SW480 (cell line): ENCODE measurements around the gene SH3D19.

Experiments
- DNase-seq: peaks from one replicate; pipeline ENCODE4 v3.0.0-alpha.2; 2016; ENCODE audit warnings: low spot score

SH3D19 gene

DNA sequence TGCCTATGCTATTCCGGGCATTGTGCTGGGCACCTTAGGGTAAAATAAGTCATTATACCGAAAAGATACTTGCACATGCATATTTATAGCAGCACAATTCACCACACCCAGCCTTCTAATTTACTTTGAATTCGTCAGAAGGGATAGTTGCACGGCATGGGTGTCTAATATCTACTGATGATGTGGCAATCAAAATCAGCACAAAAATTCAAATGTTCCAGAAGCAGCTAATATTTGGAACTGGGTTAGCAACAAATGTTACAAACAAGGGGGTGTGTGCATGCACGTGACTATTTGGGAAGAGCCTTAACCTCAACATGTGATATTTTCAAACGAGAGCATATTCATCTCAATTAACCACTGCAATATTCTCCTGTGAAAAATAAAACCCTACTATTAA is 128.2 kb downstream of the SH3D19 start:
- DNase-seq = no peak

DNA sequence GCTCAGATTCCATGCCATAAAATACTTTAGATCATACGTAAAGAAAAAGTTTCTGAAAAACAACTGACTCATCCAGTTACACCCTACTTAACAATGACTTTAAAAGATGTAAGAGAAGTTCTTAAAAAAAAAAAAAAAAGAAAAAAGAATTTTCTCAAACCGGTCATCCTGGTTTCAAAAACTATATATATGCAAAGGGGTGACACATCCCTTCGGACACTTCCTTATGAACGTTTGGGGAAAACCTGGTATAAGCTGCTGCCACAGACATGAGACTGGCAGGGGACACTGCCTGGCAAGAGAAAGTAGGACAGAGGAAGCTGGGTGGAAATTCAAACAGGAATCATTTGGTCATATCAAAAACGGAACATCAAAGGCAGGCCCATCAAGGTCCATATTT is 129.6 kb downstream of the SH3D19 start:
- DNase-seq = no peak

DNA sequence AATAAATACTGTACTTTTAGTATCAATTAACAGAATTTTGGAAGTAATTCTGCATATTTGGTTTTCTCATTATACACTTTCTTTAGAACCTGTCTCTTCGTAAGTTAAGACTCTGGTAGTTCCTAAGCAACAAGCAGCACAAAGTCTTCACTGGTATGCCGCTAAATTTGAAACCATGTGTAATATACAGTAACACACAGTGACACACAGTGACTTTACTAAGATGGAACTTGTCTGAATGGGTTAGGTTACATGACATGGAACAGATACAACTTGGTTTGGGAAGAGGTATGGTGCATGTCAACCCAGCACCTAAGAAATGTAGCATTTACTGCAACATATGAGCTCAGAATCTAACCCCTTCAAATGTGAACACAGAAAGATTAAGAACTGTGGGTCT is 132.0 kb downstream of the SH3D19 start:
- DNase-seq = no peak

DNA sequence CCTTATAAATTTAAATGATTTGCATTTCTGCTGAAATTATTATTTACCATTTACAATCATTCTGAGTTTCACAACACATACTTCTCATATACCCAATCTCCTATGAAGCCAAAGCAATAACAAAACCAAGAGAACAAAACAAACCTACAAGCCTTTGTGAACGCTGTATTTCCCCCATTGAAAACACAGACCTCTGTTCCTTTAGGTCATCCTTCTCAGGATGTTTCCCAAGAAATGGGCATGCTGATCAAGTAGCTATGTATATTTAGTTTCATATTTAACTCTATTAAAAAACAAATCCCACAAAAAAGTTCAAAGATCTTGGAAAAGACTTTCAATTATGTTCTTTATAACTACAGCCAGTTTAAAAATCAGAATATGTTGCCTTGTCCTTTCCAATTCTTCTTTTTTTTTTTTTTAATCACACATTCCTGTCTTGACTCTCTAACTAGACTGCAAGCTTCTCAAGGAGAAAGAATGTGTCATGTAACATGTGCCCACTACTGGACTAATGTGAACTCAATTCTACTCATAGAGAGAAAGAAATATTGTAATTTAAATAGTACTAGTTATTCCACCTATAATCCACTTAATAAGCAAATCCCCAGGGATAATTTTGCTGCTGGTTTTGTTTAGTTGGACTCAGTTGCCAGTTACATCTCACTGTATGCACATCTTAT is 132.7 kb downstream of the SH3D19 start:
- DNase-seq = no peak

DNA sequence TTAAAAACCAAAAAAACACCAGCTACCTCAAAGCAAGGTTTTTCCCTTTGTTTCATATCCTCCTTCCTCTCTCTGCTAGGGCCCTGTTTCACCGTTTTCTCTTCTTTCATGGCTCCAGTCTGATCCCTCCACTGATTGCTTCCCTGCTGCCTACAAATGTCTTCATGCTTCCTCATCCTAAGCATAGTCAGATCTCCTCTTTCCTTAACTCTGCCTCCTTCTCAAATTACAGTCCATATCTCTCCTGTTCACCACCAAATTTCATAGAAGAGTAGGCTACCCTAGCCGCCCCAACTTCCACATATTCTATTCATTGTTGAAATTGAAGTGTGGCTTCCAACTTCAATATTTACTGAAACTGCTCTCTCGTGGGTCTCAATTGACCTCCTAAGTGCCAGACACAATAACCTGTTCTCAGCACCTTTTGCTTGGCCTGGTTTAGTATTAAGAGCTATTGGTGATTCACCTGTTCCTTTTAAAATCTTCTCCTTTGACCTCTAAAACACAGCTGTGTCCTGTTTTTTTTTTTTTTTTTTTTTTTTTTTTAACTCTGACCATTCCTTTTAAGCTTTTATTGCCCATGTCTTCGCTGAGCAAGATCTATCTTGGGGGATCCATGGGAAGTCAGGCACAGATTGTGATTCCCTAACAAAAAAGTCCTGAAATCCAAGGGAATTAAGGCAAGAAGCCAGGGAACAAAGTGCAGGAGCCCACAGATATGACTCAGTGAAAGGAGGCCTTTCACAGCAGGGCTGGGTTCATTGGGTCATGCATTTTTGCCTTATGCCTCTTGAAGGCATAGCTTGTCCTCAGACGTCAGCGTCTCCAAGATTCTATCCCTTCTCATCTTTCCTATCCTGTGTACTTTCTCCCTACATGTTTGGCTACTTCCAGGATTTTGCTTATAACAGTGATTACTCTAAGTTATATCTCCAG is 140.6 kb downstream of the SH3D19 start:
- no peak for DNase-seq

DNA sequence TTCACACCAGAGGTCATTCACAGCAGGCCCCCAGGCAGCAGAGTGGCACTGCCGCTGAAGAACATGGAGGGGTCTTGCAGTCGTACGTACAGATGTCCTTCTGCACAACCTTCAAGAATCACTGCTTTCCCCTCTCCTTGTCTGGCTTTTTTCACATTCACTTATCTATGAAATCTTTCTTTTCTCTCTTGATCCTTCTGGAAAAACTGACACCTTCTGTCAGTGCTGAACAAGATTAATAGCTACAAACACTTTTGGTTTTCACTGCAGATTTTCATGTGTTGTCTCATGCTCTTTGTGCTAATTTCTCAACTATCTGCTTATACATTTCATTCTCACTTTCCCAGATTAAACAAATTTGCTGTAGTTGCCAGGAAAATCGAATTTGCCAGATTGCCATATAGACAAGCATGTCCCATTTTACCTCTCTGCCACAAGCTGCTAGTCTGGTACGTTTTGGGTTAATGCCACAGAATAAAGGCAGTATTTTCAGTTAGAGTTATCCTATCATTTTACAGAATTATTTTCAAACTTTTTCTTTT is 142.9 kb downstream of the SH3D19 start:
- DNase-seq = no peak

DNA sequence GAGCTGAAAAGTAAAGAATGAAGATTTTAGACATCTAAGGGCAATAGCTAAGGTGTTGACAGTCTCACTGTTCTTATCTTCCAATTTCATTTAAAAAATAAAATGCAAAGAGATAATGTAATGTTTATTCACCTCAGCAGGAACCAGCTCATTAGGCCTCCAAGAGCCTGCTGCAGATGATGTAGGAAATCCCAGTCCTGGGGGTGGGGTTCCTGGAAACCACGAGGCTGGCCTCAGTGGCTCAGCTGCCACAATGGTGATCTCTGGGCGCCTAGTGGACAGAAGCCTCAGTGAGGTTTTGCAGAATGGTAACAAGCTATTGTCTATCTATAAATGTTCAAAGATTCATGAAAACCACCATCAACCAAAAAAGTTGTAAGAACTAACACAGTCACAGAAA is 148.7 kb downstream of the SH3D19 start:
- no peak for DNase-seq

DNA sequence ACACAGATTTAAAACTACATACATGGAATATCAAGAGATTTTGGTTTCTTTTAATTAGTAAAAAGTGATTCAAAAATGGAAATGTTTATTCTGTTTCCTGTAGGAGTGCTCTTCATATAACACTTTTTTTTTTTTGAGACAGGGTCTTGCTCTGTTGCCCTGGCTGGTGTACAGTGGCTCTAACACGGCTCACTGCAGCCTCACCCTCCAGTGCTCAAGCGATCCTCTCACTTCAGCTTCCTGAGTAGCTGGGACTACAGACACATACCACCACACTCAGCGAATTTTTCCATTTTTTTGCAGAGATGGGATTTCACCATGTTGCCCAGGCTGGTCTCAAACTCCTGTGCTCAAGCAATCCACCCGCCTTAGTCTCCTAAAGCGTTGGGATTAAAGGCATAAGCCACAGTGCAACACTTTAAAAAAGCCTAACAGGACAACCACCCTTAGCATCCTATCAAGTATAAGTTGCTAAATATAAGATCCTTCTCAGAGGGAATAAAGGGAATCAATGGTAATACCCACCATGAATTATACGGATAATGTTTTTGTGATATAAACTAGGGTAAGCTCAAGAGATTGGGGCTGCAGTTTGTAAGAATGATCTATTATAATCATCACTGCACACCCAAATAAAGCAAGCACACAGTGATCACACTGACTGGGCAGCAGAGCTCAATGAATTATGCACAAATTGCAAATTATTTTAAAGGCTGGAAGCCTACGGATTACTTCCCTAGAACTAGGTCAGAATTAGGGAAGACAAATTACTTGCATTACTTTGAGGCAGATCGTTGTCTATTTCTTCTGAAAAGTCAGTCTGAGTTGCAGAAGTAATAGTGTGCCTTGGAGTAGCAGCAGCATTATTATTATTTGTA is 149.4 kb downstream of the SH3D19 start:
- no peak for DNase-seq

DNA sequence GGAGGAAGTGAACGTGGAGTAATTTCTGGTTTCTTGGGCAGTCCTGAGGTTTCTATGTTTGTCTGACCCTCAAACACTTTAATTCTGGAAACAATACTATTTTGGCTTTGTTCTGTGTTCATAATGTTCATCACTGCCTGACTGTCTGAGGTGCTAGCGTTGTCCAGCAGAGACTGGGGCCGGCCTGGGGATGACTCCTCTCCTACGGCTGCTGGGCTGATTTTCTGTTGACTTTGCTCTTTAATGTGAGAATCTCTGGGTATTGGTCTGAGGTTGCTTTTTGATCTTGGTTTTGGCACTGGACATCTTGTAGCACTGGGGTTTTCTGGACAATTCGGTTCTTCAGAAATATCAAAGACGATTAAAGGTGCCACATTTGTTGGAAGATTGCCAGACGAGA is 150.2 kb downstream of the SH3D19 start:
- no peak for DNase-seq

DNA sequence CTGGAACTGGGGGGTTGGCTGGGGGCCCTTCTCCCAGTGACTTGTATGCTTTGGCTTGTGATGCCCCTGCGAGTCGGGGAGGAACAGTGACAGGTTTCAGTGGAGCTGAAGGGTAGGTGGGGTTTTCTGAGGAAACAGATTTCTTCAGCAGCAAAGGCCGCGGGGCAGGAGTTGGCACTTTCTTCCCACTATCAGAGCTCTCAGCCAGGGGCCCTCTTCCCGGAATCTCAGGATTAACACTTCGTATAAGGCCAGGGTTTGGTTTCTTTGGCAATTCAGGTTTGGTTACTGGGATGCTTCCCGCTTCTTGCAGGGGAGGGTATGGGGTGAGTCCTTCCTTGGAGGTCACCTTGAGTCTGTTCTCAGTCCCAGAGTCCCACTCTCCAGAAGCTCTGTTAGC is 150.6 kb downstream of the SH3D19 start:
- no peak for DNase-seq

DNA sequence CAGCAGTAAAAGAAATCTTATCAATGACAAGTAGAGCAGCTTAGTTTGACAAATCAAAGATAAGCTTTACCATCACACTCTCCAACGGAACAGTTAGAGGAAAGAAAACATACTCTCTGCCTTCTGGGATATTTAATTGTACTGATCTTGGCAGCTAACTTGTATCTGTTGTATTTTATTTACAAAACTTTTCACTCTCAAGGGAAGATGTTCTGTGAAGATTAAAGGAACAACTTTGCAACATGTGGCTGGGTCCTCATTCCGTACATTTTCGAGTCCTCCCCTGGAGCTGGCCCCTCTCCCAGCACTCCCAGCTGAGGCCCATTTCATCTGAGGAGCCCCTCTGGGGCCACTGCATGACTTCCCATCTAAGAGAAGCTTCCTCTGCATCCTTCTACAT is 151.5 kb downstream of the SH3D19 start:
- DNase-seq = no peak

DNA sequence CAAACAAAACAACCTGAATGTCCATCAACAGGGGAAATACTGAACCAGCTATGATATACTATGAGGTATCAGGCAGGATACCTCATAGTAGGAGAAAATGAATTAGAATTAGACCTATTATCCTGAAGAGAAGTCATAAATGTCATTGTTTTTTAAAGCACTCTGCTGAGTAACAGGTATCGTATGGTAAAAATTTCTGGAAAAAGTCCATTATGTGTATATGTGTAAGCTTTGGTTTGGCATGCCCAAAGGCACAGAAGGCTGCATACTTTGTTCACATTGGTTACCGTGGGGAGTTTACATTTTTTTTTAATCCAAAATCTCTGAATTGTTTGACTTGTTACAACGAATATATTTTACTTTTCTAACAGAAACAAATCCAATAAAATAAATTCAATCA is 155.5 kb downstream of the SH3D19 start:
- DNase-seq = no peak

DNA sequence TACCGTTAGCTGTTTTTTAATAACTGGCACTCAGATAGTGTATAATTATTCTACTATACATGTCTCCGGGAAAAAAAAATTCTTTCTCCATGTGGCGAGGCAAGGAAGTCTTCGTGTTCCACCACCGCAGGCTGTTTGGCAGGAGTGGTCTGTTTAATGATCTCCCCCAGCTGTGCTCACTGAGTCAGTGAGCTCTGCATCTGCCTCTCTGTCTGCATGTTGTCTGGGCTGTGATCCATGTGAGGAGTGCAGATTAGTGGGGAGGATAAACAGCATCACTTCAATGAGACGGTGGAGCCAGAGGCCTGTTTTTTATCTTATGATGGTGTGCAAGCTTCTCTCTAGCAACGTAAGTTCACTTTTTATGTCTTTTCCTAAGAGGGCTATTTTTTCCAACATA is 156.2 kb downstream of the SH3D19 start:
- DNase-seq = no peak

DNA sequence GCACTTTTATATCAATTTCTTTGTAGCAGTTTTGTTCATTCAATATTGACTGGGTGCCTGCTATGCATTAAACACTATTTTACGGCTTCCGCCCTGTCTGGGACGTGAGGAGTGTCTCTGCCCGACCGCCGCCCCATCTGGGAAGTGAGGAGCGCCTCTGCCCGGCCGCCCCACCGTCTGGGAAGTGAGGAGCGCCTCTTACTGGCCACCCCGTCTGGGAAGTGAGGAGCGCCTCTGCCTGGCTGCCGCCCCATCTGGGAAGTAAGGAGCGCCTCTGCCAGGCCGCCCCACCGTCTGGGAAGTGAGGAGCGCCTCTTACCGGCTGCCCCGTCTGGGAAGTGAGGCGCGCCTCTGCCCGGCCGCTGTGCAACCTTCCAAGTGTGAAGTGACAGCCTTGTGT is 157.8 kb downstream of the SH3D19 start:
- no peak for DNase-seq

DNA sequence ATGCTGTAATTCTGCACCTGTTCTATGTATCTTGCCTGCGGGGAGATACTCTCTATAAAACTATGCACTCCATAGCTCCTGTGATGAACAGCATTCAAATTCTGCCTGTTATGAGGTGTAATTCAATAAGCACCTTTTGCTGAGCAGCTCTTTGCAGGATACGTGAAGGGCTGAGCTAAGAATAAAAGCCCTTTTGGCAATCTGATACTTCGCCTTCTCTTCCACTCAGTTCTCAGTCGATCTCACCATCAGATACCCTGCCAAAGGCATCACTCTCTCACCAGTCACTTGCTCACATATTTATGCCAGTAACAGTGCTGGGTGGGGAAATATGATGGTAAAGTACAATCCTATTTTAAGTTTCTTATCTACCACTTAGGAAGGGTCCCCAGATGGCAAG is 158.8 kb downstream of the SH3D19 start:
- DNase-seq = no peak

DNA sequence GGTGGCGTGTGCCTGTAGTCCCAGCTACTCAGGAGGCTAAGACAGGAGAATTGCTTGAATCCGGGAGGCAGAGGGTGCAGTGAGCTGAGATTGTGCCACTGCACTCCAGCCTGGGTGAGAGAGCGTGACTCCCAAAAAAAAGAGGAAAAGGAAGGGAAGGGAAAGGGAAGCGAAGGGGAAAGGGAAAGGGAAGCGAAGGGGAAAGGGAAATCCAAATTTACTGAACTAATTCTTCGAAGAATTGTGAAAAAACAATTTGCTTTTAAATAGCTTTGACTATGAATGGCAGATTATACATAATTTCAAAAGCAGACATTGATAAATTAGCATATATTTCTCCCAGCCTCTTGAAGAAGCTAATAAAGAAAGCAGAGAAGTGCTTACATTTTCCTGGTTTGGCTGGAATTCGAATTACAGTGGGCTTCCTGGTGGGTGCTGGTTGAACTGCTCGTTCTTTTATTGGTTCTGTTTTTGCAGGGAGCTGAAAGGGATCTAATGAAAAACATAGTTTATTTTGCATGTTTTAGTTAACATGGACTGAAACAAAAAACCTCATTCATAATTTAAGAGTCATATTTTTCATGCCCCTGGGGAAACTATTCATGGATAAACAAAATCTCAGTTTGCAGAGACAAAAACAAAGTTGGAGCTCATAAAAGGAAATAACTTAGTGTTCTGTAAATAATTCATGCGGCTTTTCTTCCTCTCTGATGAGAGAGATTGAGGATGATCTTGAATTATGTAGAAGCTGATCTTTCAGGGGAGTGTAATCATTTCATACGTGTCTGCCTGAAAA is 160.0 kb downstream of the SH3D19 start:
- no peak for DNase-seq

DNA sequence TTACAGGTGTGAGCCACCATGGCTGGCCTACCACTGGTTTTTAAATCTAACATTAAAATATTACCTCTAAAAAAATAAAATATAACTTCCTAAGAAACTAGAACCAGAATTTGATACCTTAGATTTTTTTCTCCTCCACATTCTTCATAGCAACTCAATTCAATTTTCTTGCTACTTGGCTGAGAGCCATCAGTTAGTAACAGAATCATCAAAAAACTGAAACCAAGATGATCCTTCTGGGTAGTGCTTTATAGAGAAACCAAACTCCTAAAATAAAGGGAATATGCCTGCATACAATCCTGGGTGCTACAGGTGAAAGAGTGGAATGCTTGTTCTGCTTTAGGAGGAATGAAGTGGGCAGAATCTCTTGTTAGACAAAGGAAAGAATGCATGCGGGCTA is 161.6 kb downstream of the SH3D19 start:
- no peak for DNase-seq

DNA sequence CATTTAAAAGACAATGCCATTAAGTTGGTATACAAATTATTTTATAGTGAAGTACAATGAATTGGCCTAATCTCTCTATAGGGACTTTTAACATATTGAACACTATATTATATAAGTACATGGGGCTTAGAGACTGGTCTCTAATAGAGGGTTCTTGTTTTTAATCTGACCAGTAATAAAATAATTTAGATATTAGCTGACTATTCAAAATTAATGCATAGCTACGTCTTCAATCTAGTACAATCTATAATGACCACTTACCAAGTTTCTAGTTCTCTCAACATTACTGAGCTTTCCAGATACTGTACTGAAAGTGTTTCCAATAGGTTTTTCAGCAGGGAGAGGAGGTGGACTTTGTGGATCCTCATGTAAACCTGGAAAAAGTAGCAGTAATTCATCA is 166.4 kb downstream of the SH3D19 start:
- DNase-seq = no peak

DNA sequence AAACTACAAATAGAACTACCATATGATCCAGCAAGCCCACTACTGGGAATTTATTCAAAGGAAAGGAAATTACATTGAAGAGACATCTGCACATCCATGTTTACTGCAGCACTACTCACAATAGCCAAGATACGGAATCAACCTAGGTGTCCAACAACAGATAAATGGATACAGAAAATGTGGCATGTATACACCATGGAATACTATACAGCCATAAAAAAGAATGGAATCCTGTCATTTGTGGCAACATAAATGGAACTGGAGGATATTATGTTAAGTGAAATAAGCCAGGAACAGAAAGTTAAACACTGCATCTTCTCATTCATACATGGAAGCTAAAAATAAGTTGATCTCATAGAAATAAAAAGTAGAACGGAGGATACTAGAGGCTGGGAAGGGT is 167.9 kb downstream of the SH3D19 start:
- no peak for DNase-seq

DNA sequence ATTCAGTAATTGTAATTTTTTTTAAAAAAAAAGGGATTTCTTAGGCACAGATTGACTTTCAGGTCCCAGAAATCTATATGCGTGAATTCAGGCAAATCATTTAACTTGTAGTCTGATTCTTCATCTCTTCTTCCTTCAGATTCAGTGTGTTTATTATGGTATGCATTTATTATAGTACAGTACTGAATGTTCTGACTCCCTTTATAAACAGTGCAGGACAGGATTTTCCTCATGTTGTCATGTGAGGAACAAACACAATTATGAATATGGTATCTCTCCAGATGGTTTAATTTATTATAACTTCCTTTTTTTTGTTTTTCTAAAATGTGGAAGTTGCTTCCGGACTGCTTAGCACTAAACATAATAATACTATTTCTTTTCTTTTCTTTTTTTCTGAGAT is 171.8 kb downstream of the SH3D19 start:
- DNase-seq = no peak

DNA sequence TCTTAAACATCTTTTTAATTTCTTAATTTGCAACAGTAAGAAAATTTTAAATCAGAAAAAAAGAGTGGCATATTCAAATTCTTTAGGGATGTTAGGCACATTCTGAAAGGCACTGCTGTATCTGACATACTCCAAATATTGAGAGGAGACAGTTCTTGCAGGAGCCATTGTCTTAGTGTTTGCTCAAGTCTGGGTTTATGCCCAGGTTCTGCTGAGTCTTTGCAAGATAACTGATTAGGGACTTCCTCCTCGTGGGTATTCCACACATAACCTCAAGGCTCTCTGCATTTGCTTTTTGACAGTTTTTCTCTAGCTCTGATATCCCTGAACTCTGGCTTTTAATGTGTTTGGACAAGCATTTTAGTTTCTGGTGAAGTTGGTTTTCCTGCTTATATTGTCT is 173.4 kb downstream of the SH3D19 start:
- no peak for DNase-seq
